HEK293 (cell line): Measurements from ENCODE around the gene ZFP36.

ENCODE experiments used
- BCL11B ChIP-seq: fragments of 450-650 bp; formaldehyde crosslinking; IDR thresholded peaks from 2 replicates; pipeline ENCODE4 v1.5.1; 2016; ENCODE audit warnings: low read depth, missing biosample characterization, missing genetic modification characterization
- FEZF1 ChIP-seq: fragments of 450-650 bp; formaldehyde crosslinking; IDR thresholded peaks from 2 replicates; pipeline ENCODE4 v1.5.1; 2016; ENCODE audit warnings: missing biosample characterization, missing genetic modification characterization
- GLI4 ChIP-seq: fragments of 450-650 bp; formaldehyde crosslinking; IDR thresholded peaks from 2 replicates; pipeline ENCODE4 v1.5.1; 2016; ENCODE audit warnings: missing biosample characterization, missing genetic modification characterization
- HIC1 ChIP-seq: fragments of 450-650 bp; formaldehyde crosslinking; IDR thresholded peaks from 2 replicates; pipeline ENCODE4 v1.5.1; 2016; ENCODE audit warnings: missing biosample characterization, missing genetic modification characterization
- KLF7 ChIP-seq: fragments of 450-650 bp; formaldehyde crosslinking; IDR thresholded peaks from 2 replicates; pipeline ENCODE4 v1.5.1; 2016; ENCODE audit warnings: missing biosample characterization, missing genetic modification characterization, borderline replicate concordance
- PRDM6 ChIP-seq: fragments of 450-650 bp; formaldehyde crosslinking; IDR thresholded peaks from 2 replicates; pipeline ENCODE4 v1.5.1; 2017; ENCODE audit warnings: missing biosample characterization, missing genetic modification characterization
- RBAK ChIP-seq: fragments of 450-650 bp; formaldehyde crosslinking; IDR thresholded peaks from 2 replicates; pipeline ENCODE4 v1.5.1; 2016; ENCODE audit warnings: missing biosample characterization, missing genetic modification characterization
- REST ChIP-seq: fragments of 450-650 bp; formaldehyde crosslinking; IDR thresholded peaks from 2 replicates; pipeline ENCODE4 v1.5.1; 2016; ENCODE audit warnings: missing biosample characterization, missing genetic modification characterization
- ZBTB11 ChIP-seq: fragments of 450-650 bp; formaldehyde crosslinking; conservative IDR thresholded peaks from 2 replicates; pipeline ENCODE4 v1.5.1; 2016; ENCODE audit warnings: low read depth, missing biosample characterization, missing genetic modification characterization
- ZBTB44 ChIP-seq: fragments of 450-650 bp; IDR thresholded peaks from 2 replicates; pipeline ENCODE4 v1.5.1; 2018; ENCODE audit warnings: missing biosample characterization, mild to moderate bottlenecking, missing genetic modification characterization
- ZBTB49 ChIP-seq: fragments of 450-650 bp; formaldehyde crosslinking; IDR thresholded peaks from 2 replicates; pipeline ENCODE4 v1.5.1; 2016; ENCODE audit warnings: missing biosample characterization, missing genetic modification characterization, low read depth
- ZEB2 ChIP-seq: fragments of 450-650 bp; formaldehyde crosslinking; IDR thresholded peaks from 2 replicates; pipeline ENCODE4 v1.5.1; 2016; ENCODE audit warnings: missing biosample characterization, missing genetic modification characterization
- ZNF138 ChIP-seq: fragments of 450-650 bp; formaldehyde crosslinking; IDR thresholded peaks from 2 replicates; pipeline ENCODE4 v1.5.1; 2016; ENCODE audit warnings: missing biosample characterization, missing genetic modification characterization, borderline replicate concordance
- ZNF174 ChIP-seq: fragments of 450-650 bp; formaldehyde crosslinking; IDR thresholded peaks from 2 replicates; pipeline ENCODE4 v1.5.0; 2017; ENCODE audit warnings: missing biosample characterization, mild to moderate bottlenecking, missing genetic modification characterization
- ZNF175 ChIP-seq: fragments of 450-650 bp; formaldehyde crosslinking; IDR thresholded peaks from 2 replicates; pipeline ENCODE4 v1.5.1; 2016; ENCODE audit warnings: missing biosample characterization, missing genetic modification characterization
- ZNF239 ChIP-seq: fragments of 450-650 bp; formaldehyde crosslinking; IDR thresholded peaks from 2 replicates; pipeline ENCODE4 v1.5.1; 2016; ENCODE audit warnings: missing biosample characterization, missing genetic modification characterization
- ZNF26 ChIP-seq: fragments of 450-650 bp; formaldehyde crosslinking; IDR thresholded peaks from 2 replicates; pipeline ENCODE4 v1.5.1; 2016; ENCODE audit warnings: missing biosample characterization, missing genetic modification characterization
- ZNF324 ChIP-seq: fragments of 450-650 bp; formaldehyde crosslinking; IDR thresholded peaks from 2 replicates; pipeline ENCODE4 v1.5.1; 2016; ENCODE audit warnings: missing biosample characterization, missing genetic modification characterization
- ZNF501 ChIP-seq: fragments of 450-650 bp; formaldehyde crosslinking; IDR thresholded peaks from 2 replicates; pipeline ENCODE4 v1.5.1; 2016; ENCODE audit warnings: missing biosample characterization, missing genetic modification characterization
- ZNF521 ChIP-seq: fragments of 450-650 bp; formaldehyde crosslinking; IDR thresholded peaks from 2 replicates; pipeline ENCODE4 v1.5.1; 2017; ENCODE audit warnings: missing biosample characterization, mild to moderate bottlenecking, missing genetic modification characterization
- ZNF530 ChIP-seq: fragments of 450-650 bp; formaldehyde crosslinking; IDR thresholded peaks from 2 replicates; pipeline ENCODE4 v1.5.1; 2016; ENCODE audit warnings: low read depth, missing biosample characterization, missing genetic modification characterization
- ZNF544 ChIP-seq: fragments of 450-650 bp; formaldehyde crosslinking; IDR thresholded peaks from 2 replicates; pipeline ENCODE4 v1.5.0; 2017; ENCODE audit warnings: missing biosample characterization, missing genetic modification characterization
- ZNF677 ChIP-seq: fragments of 450-650 bp; IDR thresholded peaks from 2 replicates; pipeline ENCODE4 v1.5.0; 2018; ENCODE audit warnings: missing biosample characterization, mild to moderate bottlenecking, missing genetic modification characterization, moderate library complexity
- ZNF701 ChIP-seq: fragments of 450-650 bp; formaldehyde crosslinking; IDR thresholded peaks from 2 replicates; pipeline ENCODE4 v1.5.1; 2016; ENCODE audit warnings: missing biosample characterization, missing genetic modification characterization

Gene ZFP36

GRCh38 chr19:39436350-39436716 is 29.7 kb downstream of the ZFP36 start (continued):
- TF ChIP-seq ZBTB11 (tag by site-specific recombination): no peak
- no peak for TF ChIP-seq ZNF239 (tag by site-specific recombination)
- no peak for TF ChIP-seq ZEB2 (tag by site-specific recombination)
- no peak for TF ChIP-seq KLF7 (tag by site-specific recombination)
- TF ChIP-seq ZNF521: no peak
- TF ChIP-seq ZNF26 (tag by site-specific recombination): no peak
- TF ChIP-seq GLI4 (tag by site-specific recombination): no peak
- TF ChIP-seq ZNF324: no peak
- no peak for TF ChIP-seq ZBTB49 (tag by site-specific recombination)
- no peak for TF ChIP-seq ZNF501
- no peak for TF ChIP-seq ZNF544 (tag by site-specific recombination)
- TF ChIP-seq HIC1: no peak
- TF ChIP-seq ZNF174 (tag by site-specific recombination): no peak
- no peak for TF ChIP-seq ZNF175 (tag by site-specific recombination)
- no peak for TF ChIP-seq ZBTB44 (tag by site-specific recombination)
- TF ChIP-seq FEZF1 (tag by site-specific recombination): no peak
- no peak for TF ChIP-seq ZNF677 (tag by site-specific recombination)
- TF ChIP-seq BCL11B: no peak
- TF ChIP-seq PRDM6 (tag by site-specific recombination): no peak
- no peak for TF ChIP-seq ZNF701 (tag by site-specific recombination)
- TF ChIP-seq ZNF530 (tag by site-specific recombination): no peak
- TF ChIP-seq ZNF138 (tag by site-specific recombination): no peak
- no peak for TF ChIP-seq RBAK (tag by site-specific recombination)
- peak; percentile 48; the same call in 1 of the 2 replicates for TF ChIP-seq REST (tag by site-specific recombination)
